Trophoblast cell (in vitro differentiated cells and primary cell): ENCODE measurements around the gene SARS1.

Source experiments
- DNase-seq, 2 donors: peaks; one replicate each; pipeline ENCODE4 v3.0.0-alpha.2; 2016
- H2AFZ ChIP-seq: 2 replicates; pipeline ENCODE4 v1.6.1; 2013; ENCODE audit warnings: low read length, moderate library complexity, mild to moderate bottlenecking; ENCODE audit not compliant: insufficient read depth, poor library complexity
- H2AK5ac ChIP-seq: 2 replicates; pipeline ENCODE4 v1.6.1; 2013; ENCODE audit warnings: mild to moderate bottlenecking, low read length
- H2BK120ac ChIP-seq: 2 replicates; pipeline ENCODE4 v1.6.1; 2013; ENCODE audit warnings: low read length, mild to moderate bottlenecking, moderate library complexity; ENCODE audit not compliant: insufficient read depth, poor library complexity
- H2BK12ac ChIP-seq: 2 replicates; pipeline ENCODE4 v1.6.1; 2013; ENCODE audit warnings: mild to moderate bottlenecking, low read length, moderate library complexity
- H2BK5ac ChIP-seq: 2 replicates; pipeline ENCODE4 v1.6.1; 2013; ENCODE audit warnings: low read length, low read depth, moderate library complexity, mild to moderate bottlenecking; ENCODE audit not compliant: poor library complexity
- H3K14ac ChIP-seq: 2 replicates; pipeline ENCODE4 v1.6.1; 2013; ENCODE audit warnings: mild to moderate bottlenecking, low read length
- H3K18ac ChIP-seq: 2 replicates; pipeline ENCODE4 v1.6.1; 2013; ENCODE audit warnings: mild to moderate bottlenecking, low read length
- H3K23ac ChIP-seq: 2 replicates; pipeline ENCODE4 v1.6.1; 2013; ENCODE audit warnings: low read length
- H3K27ac ChIP-seq: 2 replicates; pipeline ENCODE4 v1.5.1; 2013; ENCODE audit warnings: low read depth, mild to moderate bottlenecking, inconsistent platforms, low read length, moderate library complexity
- H3K27me3 ChIP-seq: 2 replicates; pipeline ENCODE4 v1.6.1; 2013; ENCODE audit warnings: inconsistent platforms, mild to moderate bottlenecking, low read length, moderate library complexity; ENCODE audit not compliant: insufficient read depth
- H3K36me3 ChIP-seq, 2 experiments: 1 replicate in 1 of 2; 2 replicates in 1 of 2; pipeline ENCODE4 v1.6.1; 2013; ENCODE audit warnings: low read length in 2 of 2, mild to moderate bottlenecking in 2 of 2, moderate library complexity in 1 of 2; ENCODE audit not compliant: insufficient read depth in 2 of 2, control insufficient read depth in 1 of 2
- H3K4ac ChIP-seq: 2 replicates; pipeline ENCODE4 v1.6.1; 2013; ENCODE audit warnings: low read depth, mild to moderate bottlenecking, low read length, moderate library complexity
- H3K4me1 ChIP-seq, 2 experiments: 1 replicate in 1 of 2; 2 replicates in 1 of 2; pipeline ENCODE4 v1.6.1; 2013; ENCODE audit warnings: low read length in 2 of 2, mild to moderate bottlenecking in 2 of 2, moderate library complexity in 1 of 2; ENCODE audit not compliant: insufficient read depth in 2 of 2, control insufficient read depth in 1 of 2
- H3K4me2 ChIP-seq: 2 replicates; pipeline ENCODE4 v1.6.1; 2013; ENCODE audit warnings: inconsistent platforms, mild to moderate bottlenecking, low read length, moderate library complexity
- H3K4me3 ChIP-seq: 2 replicates; pipeline ENCODE4 v1.5.1; 2013; ENCODE audit warnings: mild to moderate bottlenecking, low read depth, low read length, inconsistent platforms
- H3K79me1 ChIP-seq: one replicate; pipeline ENCODE4 v1.6.1; 2013; ENCODE audit warnings: low read length
- H3K79me2 ChIP-seq: 2 replicates; pipeline ENCODE4 v1.6.1; 2013; ENCODE audit warnings: low read length, mild to moderate bottlenecking; ENCODE audit not compliant: control insufficient read depth, insufficient read depth, poor library complexity
- H3K9ac ChIP-seq: 2 replicates; pipeline ENCODE4 v1.6.1; 2013; ENCODE audit warnings: mild to moderate bottlenecking, low read length
- H3K9me3 ChIP-seq: 2 replicates; pipeline ENCODE4 v1.6.1; 2013; ENCODE audit warnings: low read depth, mild to moderate bottlenecking, control low read depth, inconsistent platforms, low read length; ENCODE audit not compliant: insufficient read depth
- H4K12ac ChIP-seq: 2 replicates; pipeline ENCODE4 v1.6.1; 2013; ENCODE audit warnings: low read depth, mild to moderate bottlenecking, low read length, moderate library complexity
- H4K8ac ChIP-seq: 2 replicates; pipeline ENCODE4 v1.6.1; 2013; ENCODE audit warnings: low read depth, mild to moderate bottlenecking, low read length, moderate library complexity
- H4K91ac ChIP-seq: one replicate; pipeline ENCODE4 v1.6.1; 2013; ENCODE audit warnings: low read depth, mild to moderate bottlenecking, low read length, moderate library complexity
- WGBS: extraction: QIAGEN DNeasy Blood & Tissue Kit; methylation state at CpG from one replicate; pipeline ENCODE4 v1.1.7; 2013; ENCODE audit warnings: missing lambda C conversion rate; ENCODE audit not compliant: insufficient read length, insufficient coverage; ENCODE audit errors: extremely low coverage; 5-methylcytosine and 5-hydroxymethylcytosine counted together

SARS1 gene

GRCh38 chr1:109265741-109266330, 52.1 kb downstream of the SARS1 start:
- H3K36me3 ChIP-seq: peaks cover 76 to 79% of the 10 kb centered on the region in 2 experiments
- DNase-seq: no peak
- H3K4me3 ChIP-seq: no peak overlapping the region
- no peak overlapping the region for H2AK5ac ChIP-seq
- no peak overlapping the region for H4K8ac ChIP-seq
- WGBS: no CpG with 5 or more reads among the region's 13 CpGs
- H3K79me2 ChIP-seq: no peaks in the 10 kb centered on the region
- no peak overlapping the region for H2BK5ac ChIP-seq
- H3K4me2 ChIP-seq: no peak overlapping the region
- H3K27ac ChIP-seq: no peak overlapping the region
- H3K9ac ChIP-seq: no peak overlapping the region
- no peak overlapping the region for H3K14ac ChIP-seq
- no peak overlapping the region for H4K91ac ChIP-seq
- no peak overlapping the region for H4K12ac ChIP-seq
- H3K23ac ChIP-seq: no peak overlapping the region
- H2AFZ ChIP-seq: no peak overlapping the region
- no peaks in the 10 kb centered on the region for H3K27me3 ChIP-seq
- H3K9me3 ChIP-seq: peaks cover 14% of the 10 kb centered on the region
- peaks cover 7% of the 10 kb centered on the region for H3K79me1 ChIP-seq
- H3K18ac ChIP-seq: no peak overlapping the region
- no peak overlapping the region for H3K4ac ChIP-seq
- H2BK12ac ChIP-seq: no peak overlapping the region
- peaks cover 5 to 11% of the 10 kb centered on the region in 2 experiments for H3K4me1 ChIP-seq
- H2BK120ac ChIP-seq: peak overlapping the region; percentile 1

GRCh38 chr1:109266965-109267364, 53.2 kb downstream of the SARS1 start:
- no peak overlapping the region for H3K18ac ChIP-seq
- H3K79me1 ChIP-seq: peaks cover 7% of the 10 kb centered on the region
- no peak overlapping the region for H3K9ac ChIP-seq
- no peak overlapping the region for H3K4me3 ChIP-seq
- no peak overlapping the region for H2AK5ac ChIP-seq
- no peak overlapping the region for H3K27ac ChIP-seq
- H3K27me3 ChIP-seq: no peaks in the 10 kb centered on the region
- peak overlapping the region; percentile 14 for H2BK120ac ChIP-seq
- H3K4ac ChIP-seq: no peak overlapping the region
- DNase-seq: peak; percentile 94 to 98
- no peaks in the 10 kb centered on the region for H3K79me2 ChIP-seq
- H4K12ac ChIP-seq: no peak overlapping the region
- WGBS: no CpG with 5 or more reads among the region's 11 CpGs
- H3K4me2 ChIP-seq: no peak overlapping the region
- H4K91ac ChIP-seq: no peak overlapping the region
- H2BK12ac ChIP-seq: no peak overlapping the region
- no peak overlapping the region for H3K23ac ChIP-seq
- peaks cover 74 to 77% of the 10 kb centered on the region in 2 experiments for H3K36me3 ChIP-seq
- peaks cover 5 to 11% of the 10 kb centered on the region in 2 experiments for H3K4me1 ChIP-seq
- H3K9me3 ChIP-seq: peaks cover 14% of the 10 kb centered on the region
- H3K14ac ChIP-seq: peak overlapping the region; percentile 0
- no peak overlapping the region for H2BK5ac ChIP-seq
- no peak overlapping the region for H2AFZ ChIP-seq
- H4K8ac ChIP-seq: no peak overlapping the region

GRCh38 chr1:109267743-109268300, 54.1 kb downstream of the SARS1 start:
- Histone ChIP-seq H3K27ac (no peak overlapping the region), H3K4ac (no peak overlapping the region), H2BK120ac (peak overlapping the region; percentile 5), H2AK5ac (no peak overlapping the region), H3K4me3 (no peak overlapping the region), H4K12ac (no peak overlapping the region), H3K14ac (peak overlapping the region; percentile 10), H2BK12ac (peak overlapping the region; percentile 63), H3K9me3 (peaks cover 14% of the 10 kb centered on the region), H4K91ac (peak overlapping the region; percentile 31), H3K18ac (peak overlapping the region; percentile 2), H3K79me2 (no peaks in the 10 kb centered on the region), H3K23ac (no peak overlapping the region), H2BK5ac (peak overlapping the region; percentile 18), H2AFZ (no peak overlapping the region), H3K4me1 (peaks cover 8 to 14% of the 10 kb centered on the region in 2 experiments), H3K9ac (no peak overlapping the region), H3K27me3 (no peaks in the 10 kb centered on the region), H3K36me3 (peaks cover 78 to 80% of the 10 kb centered on the region in 2 experiments), H3K79me1 (peaks cover 11% of the 10 kb centered on the region), H4K8ac (no peak overlapping the region), H3K4me2 (no peak overlapping the region)
- DNase-seq: peak; percentile 87 to 93
- WGBS: no CpG with 5 or more reads among the region's 17 CpGs

GRCh38 chr1:109268431-109269211, 54.9 kb downstream of the SARS1 start:
- Histone ChIP-seq H3K4me2 (no peak overlapping the region), H3K79me1 (peaks cover 19% of the 10 kb centered on the region), H3K9me3 (peaks cover 14% of the 10 kb centered on the region), H2BK5ac (no peak overlapping the region), H3K4me3 (no peak overlapping the region), H2AFZ (no peak overlapping the region), H3K4me1 (peaks cover 15 to 22% of the 10 kb centered on the region in 2 experiments), H3K27me3 (no peaks in the 10 kb centered on the region), H2BK120ac (no peak overlapping the region), H3K14ac (no peak overlapping the region), H3K27ac (no peak overlapping the region), H4K91ac (no peak overlapping the region), H3K9ac (no peak overlapping the region), H3K18ac (no peak overlapping the region), H4K8ac (no peak overlapping the region), H2AK5ac (no peak overlapping the region), H3K79me2 (no peaks in the 10 kb centered on the region), H4K12ac (no peak overlapping the region), H3K36me3 (peaks cover 76 to 79% of the 10 kb centered on the region in 2 experiments), H2BK12ac (no peak overlapping the region), H3K4ac (no peak overlapping the region), H3K23ac (no peak overlapping the region)
- no peak for DNase-seq
- no CpG with 5 or more reads among the region's 29 CpGs for WGBS
